GM19099 (cell line): ENCODE results near the gene CFAP46.

Experiments
- POLR2A ChIP-seq: IDR thresholded peaks from 3 replicates; pipeline ENCODE4 v1.6.1; 2011; ENCODE audit warnings: low read depth; ENCODE audit not compliant: insufficient read length; ENCODE audit errors: extremely low read depth

The CFAP46 gene

DNA sequence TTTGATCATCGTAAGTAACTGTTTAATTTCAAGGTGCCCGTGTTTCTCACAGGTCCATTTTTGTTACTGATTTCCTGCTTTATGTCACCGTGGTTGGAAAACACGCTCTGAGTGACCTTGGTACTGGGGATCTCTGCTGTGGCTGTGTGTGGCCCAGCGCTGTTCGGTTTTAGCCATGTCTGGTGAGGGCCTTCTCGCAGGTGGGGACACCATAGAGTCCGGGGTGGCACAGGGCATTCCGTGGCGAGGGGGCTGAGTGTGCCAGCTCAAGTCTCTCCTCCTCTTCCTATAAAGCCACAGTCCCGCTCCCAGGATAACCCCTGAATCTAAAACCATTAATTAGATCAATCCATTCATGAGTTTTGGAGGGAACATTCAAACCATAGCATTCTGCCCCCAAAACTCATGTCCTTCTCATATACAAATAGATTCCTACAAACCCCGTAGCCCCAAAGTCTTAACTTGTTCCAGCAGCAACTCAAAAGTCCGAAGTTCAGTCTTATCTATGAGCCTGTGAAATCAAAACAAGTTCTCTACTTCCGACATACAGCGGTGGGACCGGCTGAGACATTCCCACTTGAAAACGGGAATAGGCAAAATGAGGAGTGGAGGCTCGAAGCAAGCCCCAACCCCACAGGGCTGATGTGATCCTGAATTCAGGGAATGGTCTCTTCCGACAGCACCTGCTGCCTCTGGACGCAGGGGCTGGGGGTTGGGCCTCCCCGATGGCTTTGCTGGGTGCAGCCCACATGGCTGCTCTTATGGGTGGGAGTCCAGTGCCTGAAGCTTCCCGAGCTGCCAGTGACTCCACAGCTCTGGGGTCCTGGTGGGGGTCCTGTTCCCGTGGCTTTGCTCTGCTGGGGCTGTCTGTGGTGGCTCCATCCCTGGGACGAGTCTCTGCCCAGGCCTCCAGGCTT lies 101.4 kb downstream of the CFAP46 start:
- TF ChIP-seq POLR2A, result no peak

DNA sequence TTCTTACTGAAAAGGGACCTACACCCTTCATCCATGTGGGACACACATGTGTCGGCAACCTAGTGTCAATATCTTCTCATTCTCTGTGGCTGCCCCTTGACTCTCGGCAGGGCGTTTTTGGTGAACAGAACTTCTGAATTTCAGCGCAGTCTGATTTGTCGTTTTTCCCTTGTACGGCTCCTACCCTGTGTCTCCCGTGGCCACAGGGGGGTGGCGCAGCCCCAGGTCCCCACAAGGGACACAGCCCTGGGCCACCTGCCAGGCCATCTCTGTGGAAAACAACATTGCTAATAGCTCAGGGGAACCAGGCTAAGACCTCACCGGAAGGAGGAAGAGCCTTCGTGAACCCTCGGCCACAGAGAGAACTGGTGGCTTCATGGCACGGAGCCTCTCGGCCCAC lies 103.3 kb downstream of the CFAP46 start:
- no peak for TF ChIP-seq POLR2A

DNA sequence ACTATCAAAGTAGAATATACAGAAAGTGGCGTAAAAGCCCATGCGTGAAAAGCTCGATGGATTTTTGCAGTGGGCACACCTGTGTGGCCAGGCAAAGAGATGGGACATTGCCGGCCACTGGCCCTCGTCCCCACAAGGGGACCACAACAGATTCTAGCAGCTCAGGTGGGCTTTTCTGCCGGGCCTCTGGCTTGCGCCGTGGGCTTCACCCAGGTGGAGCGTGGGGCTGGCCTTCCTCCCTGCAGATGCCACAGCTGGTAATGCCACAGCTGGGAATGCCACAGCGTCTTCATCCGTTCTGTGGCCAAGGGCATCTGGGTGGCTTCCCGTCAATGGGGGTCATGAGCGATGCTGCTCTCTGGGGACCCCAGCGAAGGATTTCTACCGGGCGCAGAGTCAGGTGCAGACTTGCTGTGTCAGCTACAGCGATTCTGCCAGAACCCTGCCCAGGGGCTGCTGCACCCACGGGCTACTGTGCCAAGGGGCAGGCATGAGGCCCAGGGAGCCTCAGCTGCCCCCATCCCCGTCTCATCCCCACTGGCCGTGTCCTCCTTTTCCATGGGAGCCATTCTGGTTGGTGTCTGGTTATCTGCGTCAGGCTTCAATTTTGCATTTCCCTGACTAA lies 103.9 kb downstream of the CFAP46 start:
- no peak for TF ChIP-seq POLR2A

DNA sequence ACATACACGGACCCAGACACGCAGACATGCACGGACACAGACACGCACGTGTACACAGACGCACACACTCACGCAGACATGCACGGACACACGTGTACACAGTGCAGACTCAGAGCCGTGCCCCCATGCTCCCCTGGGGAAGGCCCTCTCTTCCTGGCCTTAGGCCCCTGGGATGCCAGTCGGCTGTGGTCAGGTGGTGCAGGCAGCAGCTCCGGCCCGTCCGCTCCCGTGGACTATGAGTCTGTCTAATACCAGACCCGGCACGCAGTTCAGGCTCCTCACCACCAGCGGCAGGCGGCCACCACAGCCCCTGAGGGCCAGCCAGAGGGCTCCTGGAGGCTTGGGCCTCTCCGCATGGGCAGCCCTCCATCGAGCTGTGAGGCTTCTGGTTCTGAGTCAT lies 104.5 kb downstream of the CFAP46 start:
- TF ChIP-seq POLR2A, result no peak

DNA sequence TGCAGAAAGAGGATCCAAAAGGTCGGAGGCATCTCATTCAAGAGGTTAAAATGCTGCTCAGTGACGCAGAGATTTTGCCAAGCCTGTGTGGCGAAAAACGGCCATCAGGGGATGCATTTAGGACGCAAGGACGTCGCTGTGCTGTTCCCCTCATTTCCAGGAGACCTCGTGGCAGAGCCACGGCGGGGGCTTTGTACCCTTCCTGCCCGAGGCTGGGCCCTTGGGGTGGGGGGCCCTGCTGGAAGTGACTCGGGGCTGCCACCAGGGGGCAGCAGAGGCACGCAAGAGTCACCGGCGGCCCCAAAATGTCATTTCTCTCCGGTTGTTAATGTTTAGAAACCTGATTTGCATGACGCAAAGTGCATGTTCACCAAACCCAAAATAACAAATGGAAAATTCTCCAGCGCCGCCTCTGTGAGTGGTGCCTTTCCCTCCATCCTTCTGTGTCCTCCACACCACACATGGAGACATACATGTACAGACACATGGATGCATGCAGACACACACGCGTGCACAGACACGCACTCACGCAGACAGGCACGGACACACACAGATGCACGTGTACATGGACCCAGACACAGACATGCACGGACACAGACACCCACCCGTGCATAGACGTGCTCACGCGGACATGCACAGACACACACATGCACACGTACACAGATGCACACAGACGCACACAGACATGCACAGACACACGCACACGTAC lies 105.4 kb downstream of the CFAP46 start:
- no peak for TF ChIP-seq POLR2A

DNA sequence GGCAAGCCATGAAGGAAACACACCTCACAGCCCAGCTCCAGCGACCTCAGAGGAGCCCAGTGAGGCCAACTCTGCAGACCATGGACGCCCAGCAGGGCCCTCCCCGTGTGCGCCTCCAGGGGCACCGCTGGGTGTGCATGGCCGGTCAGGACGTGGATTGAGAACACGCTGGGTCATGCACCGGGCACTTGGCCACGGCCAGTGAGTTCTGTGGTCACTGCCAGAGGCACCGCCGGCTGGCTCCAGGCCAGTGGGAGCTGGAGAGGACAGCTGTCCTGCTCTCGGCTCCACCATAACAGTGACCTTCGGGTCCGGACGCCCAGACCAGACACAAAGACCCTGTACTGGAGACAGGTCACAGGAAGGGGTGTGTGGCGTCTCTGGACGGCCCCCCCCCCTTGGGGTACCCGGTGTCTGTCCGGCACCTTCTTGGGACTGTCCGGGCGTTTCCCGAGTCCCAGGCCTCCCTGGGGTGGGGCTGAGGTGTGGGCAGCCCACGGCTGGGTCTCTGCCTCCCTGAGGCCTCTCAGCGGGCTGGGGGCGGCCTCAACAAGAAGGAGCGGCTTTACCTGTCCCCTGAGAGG lies 106.0 kb downstream of the CFAP46 start:
- TF ChIP-seq POLR2A, result no peak

DNA sequence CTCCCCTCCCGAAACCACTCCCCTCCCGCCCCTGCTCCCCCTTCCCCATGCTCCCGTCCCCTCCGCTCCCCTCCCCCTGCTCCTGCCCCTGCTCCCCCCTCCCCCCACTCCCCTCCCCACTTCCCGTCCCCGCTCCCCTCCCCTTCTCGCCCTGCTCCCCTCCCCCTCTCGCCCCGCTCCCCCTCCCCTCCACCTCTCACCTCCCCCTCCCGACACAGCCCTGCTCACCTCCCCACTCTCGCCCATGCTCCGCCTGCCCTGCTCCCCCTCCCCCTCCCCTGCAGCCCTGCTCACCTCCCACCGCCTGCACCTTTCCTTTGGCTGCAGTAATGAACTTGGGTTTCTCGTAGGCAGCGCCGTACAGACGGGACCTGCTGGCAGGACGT lies 106.5 kb downstream of the CFAP46 start:
- TF ChIP-seq POLR2A, result no peak

DNA sequence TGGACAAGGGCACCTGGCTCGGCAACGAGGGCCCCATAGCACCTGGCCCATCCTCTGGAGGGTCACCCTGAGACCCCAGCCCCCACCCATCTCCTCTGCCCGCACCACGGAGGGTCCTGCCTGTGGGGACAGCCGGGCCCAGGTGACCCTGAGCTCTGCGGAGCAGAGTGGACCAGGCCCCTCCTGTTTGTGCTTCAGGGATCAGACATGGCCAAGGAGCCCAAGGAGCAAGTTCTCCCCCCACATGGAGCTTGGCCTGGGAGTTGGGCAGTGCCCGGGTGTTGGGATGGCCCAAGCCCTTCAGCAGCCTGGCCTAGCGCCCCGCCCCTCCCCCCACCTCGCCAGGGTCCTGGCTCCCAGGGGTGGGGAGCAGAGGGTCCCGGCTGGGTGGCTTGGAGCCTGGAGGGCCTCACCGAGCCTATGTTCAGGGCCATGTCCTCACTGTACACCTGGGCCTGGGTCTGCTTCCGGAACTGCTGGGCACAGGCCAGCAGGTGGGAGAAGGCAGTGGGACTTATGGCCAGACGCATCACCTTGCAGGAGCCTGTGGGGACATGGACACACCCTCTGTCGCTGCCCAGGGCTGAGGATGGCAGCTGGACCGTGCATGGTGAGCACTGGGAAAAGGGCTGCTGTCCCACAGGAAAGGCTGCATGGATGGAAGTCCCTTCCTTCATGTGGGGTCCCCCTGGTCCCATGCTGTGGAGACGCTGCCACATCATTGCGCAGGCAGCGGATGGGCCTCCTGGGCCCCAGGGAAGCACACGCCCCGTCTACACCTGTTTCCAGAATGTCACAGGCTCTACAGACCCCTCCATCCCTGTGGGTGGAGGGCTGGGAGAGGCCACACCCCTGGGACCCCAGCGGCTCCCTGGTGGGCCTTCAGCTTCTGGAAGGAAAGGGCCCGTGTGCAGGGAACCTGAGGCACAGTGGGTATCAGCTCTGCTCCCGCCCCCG lies 107.2 kb downstream of the CFAP46 start:
- no peak for TF ChIP-seq POLR2A

DNA sequence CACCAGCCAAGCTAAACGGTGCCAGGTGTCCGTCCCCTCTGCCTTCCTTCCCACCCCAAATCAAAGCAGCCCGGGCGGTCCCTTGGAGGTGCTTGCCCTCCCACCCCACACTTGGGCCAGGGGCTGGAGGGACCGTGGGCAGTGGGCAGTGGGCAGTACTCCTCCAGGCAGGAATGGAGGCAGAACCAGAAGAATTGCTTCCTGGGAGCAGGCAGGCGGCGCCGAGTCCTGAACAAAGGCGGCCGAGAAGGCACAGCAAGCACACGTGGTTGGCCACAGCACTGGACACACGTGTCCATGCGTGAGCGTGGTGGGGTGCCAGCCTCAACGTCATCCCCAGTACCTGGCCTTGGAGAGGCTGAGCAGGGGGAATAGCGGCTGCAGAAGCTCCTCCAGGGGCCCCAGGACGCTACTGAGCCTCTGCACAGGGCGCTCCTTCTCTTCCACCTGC lies 108.0 kb downstream of the CFAP46 start:
- no peak for TF ChIP-seq POLR2A

DNA sequence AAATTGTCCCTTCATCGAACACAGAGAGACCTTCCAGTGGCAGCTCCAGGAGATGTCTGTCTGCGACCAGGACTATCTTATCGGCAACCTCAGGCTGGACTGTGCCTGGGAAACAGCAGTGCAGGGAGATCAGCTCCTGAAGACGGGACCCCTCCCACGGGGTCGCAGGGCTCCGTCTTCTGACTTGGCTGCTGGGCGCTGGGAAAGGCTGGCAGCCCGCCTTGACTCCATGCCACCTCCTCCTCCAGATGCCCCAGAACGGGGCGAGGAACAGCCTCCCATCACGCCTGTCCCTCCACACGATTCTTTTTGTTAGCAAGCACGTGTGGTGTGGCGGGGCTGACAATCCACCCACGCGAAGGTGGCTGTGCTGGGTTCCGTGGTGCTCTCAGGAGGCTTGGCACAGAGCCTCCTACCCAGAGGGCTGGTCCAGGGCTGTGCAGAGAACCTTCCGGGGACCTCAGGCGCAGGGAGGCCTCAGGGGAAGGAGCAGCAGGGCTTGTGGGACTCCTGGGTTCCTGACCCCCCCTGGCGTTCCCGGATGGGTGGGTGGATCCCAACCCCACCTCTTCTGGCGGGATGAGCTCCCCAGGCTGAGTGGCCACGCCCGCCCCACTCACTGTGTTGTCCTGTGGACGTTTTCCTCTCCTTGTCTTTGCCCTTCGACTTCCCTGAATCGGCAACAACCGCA lies 108.8 kb downstream of the CFAP46 start:
- TF ChIP-seq POLR2A, result no peak

DNA sequence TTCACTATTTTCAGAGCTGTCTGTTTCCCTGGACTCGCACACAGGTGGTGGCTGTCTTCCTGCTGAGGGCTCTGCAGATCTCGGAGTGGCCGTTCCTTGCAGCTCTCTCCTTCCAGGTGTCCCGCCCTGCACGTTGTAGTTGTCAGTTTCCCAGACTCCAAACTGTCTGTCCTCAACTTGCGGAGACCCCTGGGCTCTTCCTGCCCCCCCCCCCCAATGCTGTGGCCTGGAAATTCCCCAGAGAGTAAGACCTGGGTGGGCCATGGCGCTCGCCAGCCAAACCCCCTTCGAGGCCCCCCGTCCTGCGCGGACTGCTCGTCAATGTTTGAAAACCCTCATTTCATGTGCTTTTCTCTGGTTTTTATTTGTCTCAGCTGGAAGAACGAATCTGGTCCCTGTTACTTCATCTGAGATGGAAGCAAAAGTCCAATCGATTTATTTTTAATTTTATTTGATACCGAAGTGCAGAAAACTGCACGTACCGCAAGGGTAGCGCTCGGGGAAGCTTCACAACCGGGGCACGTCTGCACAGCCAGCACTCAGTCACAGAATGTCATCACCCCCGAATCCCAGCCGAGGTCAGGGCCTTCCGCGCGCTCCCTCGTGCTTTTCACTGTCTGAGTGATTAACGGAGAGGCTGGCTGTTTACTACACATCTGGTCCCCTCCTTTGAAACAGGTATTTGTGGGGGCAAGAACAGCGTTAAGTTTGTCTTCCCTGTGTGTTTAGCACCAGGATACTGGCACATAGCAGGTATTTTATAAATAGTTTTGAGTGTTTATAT lies 110.0 kb downstream of the CFAP46 start:
- no peak for TF ChIP-seq POLR2A

DNA sequence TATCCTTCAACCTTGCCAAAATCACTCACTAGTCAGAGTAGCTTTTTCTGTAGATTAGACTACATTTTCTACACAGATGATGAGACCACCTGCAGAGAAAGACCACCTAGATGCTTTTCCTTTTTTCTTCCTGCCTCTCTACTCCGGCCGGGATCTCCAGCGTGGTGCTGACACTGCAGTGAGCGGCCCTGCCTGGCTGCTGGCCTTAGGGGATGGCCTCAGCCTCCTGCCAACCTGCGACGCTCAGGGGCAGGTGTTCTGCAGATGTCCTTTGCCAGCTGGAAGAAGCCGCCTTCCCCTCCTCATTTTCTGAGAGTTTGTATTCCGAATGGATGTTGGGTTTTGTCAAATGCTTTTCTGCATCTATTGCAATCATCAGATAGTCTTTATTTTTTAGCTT lies 113.0 kb downstream of the CFAP46 start:
- TF ChIP-seq POLR2A, result no peak

DNA sequence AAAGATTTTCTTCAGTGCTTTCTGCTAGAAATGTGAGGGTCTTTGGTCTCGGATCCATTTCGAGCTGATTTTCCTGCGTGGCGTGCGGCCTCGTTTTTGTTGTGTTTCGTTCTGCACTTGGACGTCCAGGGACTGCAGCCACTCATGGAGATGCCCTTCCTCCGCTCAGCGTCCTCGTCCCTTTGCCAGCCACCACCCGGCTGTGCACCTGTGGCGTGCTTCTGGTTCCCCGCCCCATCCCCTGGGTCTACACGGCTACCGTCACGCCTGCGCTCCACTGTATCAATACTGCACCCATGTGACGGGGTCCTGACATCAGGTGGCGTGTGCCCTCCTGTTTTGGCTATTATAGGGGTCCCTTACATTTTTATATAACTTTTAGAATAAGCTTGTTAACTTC lies 113.7 kb downstream of the CFAP46 start:
- no peak for TF ChIP-seq POLR2A
